GM19193 (cell line): ENCODE measurements around the gene ACTR2.

Source experiments
- POLR2A ChIP-seq: IDR thresholded peaks from 4 replicates; pipeline ENCODE4 v1.6.1; 2011; ENCODE audit not compliant: insufficient read depth, insufficient read length; ENCODE audit errors: extremely low read depth

ACTR2 gene

DNA sequence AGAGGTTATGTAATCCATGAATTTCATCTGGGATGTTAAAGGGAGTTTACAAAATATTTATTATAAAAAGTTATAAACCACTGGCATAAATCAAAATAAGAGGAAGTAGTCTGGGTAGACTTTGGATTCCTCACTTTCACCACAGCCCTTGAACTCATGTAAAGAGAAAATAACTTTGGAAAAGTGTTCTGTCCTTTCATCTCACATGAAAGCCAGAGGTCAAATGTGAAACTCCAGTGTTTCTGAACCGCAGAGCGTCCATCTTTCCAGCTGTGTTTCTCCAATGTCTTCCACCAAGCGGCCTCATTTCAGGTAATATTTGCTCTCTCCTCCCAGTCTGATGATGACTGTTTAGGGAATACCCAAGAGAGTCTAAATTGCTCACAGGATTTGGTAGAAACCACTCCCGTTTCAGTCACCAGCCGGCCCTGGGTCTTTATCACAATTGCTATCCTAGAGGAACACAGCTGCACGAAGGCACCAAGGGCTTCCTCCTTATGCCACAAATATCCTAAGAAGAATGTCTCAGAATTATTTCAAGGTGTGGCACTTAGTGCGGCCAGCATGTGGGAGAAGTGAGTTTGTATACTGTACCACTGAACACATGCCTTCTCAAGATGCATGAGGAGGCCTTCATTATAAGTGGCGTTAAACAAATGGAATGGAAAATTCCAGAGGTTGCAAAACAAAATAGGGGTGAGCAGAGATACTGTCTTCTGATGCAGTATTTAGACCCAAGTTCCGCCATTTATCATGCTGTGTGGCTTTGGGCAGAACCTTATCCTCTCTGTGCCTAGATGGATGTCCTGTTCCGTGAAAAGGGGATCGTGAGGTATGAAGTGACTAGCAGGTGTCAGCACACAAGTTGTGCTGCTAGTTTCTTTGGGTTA, 63.8 kb downstream of the ACTR2 start:
- no peak for TF ChIP-seq POLR2A

GRCh38 chr2:65292106-65292400, 64.4 kb downstream of the ACTR2 start:
- no peak for TF ChIP-seq POLR2A

GRCh38 chr2:65292461-65293011, 64.9 kb downstream of the ACTR2 start:
- TF ChIP-seq POLR2A = no peak

DNA sequence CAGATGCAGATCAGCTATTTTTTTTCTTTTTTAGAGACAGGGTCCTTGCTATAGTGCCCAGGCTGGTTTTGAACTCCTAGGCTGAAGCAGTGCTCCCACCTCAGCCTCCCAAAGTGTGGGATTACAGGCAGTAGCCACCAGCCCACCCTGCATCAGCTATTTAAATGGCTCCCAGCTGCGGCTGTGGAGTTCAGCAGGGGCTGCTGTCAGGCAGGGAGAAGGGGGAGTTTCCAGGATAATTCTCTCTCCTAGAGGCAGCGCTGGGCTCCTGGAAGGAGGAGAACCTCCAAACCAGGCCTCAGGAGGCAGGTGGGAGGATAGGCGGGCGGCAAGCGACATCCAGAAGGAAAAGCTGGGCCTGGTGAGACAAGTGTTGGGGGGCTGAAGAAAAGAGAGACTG, 65.7 kb downstream of the ACTR2 start:
- no peak for TF ChIP-seq POLR2A

GRCh38 chr2:65294136-65294535, 66.5 kb downstream of the ACTR2 start:
- TF ChIP-seq POLR2A = no peak

DNA sequence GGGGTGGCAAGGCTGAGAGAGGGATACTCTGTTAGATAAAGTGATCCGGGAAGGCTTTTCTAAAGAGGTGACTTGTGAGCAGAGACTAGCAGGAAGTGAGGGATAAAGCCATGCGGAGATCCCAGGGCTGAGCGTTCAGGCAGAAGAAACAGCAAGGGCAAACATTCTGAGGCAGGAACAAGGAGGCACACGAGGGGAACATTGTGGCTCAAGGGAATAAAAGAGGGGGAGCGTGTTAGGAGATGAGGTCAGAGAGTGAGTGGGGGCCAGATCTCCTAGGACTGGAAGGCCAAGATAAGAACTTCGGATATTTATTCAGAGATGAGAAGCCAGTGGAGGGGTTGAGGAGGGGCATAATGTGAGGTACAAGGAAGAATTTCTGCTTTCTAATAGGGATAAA, 67.1 kb downstream of the ACTR2 start:
- no peak for TF ChIP-seq POLR2A

GRCh38 chr2:65296971-65297370, 69.3 kb downstream of the ACTR2 start:
- TF ChIP-seq POLR2A = no peak

DNA sequence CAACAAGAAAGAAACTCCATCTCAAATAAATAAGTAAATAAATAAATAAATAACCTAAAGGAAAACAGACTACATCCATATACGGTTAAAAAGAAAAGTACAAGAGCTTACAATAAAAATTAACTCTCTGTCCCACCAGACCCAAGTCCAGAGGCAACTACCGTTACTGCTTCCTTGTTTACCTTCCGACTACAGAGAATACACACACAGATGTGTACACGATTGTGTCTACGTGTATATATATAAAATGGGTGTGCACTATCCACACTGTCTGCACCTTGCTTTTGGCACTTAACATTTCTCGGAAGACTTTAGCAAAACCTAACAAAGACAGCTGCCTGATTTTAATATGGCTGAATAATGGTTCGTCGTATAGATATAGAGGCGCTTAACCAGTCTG, 69.9 kb downstream of the ACTR2 start:
- no peak for TF ChIP-seq POLR2A

DNA sequence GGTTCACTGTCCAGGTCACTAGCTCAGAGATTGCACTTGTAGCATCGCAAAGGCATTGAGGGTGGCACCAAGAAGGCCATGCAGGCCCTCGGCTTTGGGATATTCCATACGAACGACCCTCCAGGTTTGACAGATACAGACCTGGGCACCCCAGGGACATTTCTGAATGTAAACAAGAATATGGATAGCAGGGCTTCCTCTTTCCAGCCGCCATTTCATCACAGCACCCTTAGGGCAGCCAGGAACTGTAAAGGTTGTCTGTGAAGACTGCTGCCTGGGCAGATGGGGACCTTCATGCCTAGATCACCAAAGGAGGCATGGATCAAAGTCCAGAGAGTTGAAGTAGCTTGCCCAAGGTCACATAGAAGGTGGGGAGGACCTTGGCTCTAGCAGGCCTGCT, 70.5 kb downstream of the ACTR2 start:
- TF ChIP-seq POLR2A = no peak

GRCh38 chr2:65299246-65299645, 71.6 kb downstream of the ACTR2 start:
- TF ChIP-seq POLR2A = no peak

DNA sequence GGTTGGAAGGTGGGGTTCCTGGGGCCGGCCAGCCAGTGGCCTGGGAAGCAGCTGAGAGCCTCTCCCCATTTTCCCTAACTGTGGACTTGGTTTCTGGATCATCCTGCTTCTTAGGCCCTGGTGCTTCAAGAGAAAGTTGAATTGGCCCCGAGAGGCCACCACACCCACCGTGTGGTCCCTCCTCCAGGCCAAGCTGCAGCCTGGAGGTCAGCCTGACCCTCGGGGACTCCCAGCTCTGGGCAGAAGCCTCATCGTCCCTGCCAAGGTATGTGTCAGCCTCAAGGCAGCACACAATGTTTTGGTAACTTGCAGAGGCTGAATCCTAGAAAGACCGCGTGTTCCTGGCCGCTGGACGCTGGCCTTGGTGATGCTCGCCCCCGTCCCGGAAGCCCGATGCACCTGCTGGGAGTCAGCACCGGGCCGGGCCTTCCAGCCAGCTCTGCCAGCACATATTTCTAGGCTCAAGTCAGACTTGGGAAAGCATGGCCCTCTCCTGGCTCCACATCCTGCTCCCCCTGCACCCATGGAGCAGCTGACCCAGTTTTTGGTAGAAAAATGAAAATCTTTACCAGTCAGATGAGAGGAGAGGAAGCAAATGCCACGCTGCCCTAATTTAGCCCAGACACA, 72.6 kb downstream of the ACTR2 start:
- TF ChIP-seq POLR2A = no peak

DNA sequence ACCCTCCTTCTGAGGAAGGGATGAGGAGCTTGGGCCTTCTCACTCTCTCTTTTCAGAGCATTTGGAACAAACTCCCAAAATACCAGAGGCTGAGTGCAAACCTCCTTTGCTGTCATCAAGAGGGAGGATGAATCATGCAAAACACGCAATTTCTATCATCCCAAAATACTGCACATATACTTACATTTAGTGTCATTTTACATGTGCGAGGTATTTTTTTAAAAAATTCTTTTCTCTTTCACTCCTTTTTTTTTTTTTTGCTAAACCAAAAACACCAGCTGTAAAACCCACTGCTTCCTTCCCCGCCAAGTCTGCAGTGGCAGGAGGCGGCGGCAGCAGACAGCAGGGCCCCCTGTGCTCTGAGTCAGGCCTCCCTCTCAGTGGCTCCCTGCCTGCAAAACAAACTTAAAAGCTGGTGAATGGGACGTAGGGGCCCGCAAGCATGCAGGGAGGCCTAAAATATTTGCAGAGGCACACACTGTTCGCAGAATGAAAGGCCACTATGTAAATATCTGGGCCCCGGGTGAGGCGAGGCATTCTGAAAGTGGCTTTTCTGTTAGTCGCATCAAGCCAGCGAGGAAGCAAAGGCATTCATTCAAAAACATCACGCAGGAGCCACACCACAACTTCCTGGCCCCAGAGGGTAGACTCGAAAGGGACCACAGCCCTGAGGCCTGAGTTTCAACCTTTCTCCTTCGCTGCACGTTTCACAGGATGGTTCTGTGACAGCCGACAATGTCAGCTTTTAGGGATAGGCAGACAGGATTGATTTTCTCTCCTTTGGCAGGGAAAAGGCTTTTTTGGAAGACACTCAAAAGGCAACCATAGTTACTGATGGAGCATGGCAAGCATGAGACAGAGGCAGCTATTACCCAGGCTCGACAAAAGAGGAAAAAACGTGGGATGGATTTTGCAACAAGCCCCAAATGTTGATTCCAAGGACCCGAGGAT, 73.4 kb downstream of the ACTR2 start:
- no peak for TF ChIP-seq POLR2A

DNA sequence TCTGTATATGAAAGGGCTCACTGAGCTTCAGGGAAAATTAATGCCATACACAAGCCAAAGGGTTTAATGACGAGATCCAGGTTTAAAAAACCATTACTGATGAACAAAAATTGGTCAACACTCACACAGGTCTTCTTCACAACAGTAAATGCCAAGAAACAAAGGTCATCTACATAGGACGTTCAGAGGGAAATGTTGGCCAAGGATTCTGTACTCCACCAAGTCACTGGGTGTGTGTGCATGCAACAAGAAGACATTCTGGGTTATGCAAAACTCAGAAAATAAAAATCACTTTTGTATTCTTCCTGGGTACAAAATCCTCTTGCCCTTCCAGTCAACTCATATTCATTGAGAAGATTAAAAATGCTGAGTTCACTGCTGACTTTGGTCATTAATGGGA, 78.3 kb downstream of the ACTR2 start:
- no peak for TF ChIP-seq POLR2A

DNA sequence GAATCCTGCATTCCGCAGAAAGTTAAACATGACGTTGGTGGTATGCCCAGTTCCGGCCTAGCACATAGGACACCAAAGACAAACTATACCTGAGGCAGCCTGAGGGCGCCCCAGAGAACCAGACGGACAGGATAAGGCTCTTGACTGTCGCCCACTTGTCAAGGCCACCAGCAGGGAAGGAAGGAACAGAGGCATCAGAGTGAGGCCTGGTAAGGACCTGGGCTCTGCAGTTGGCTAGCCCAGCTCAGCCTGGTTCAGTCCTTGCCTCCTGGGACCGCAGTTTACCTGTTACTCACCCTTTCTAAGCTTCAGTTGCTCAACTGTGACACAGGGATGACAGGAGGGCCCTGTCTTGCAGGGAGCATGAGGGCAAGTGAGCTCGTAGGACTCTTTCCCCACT, 82.1 kb downstream of the ACTR2 start:
- TF ChIP-seq POLR2A = no peak

- no peak for TF ChIP-seq POLR2A
These were observed 83.4 kb downstream of the ACTR2 start for GRCh38 chr2:65311049-65311448.
